Activated CD4-positive, alpha-beta T cell treated with anti-CD3 and anti-CD28 coated beads, Interleukin-2, amount 50 U/mL, for 4 hours (primary cell): ENCODE results near the gene PDZRN3.

Source experiments
- DNase-seq, 2 experiments: peaks; one replicate each; pipeline ENCODE4 v3.0.0-alpha.2; 2020

PDZRN3 gene

DNA sequence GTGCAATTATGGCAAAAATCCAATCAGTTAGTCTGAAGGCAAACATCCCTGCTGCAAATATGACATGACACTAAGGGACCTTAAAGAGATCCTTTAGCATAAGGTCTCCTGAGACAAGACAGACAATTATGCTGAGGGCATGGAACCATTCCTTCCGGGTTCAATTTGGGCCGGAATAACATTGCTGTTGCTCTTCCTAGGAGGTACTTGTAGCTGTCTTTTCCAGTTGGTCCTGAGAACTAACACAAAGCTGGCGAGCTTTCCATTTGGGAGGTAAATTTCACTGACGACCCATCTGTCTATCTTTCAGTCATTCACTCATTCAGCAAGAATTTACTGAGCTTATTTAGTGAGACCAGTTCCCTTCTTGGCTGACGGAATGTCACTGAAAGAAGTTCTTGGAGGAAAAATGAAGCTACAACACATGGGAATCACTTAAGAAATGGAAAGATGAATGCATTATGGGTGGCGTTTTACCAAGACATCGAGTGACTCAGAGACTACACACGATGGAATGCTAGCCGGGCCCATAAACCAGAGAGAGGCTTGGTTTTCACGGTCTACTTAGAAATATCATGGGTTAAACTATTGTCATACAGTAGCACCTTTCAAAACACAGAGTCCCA is 215.5 kb downstream of the PDZRN3 start:
- no peak for DNase-seq

GRCh38 chr3:73408634-73409033 is 216.1 kb downstream of the PDZRN3 start:
- no peak for DNase-seq

- no peak for DNase-seq
Measured at GRCh38 chr3:73407577-73407976, 217.2 kb downstream of the PDZRN3 start.

GRCh38 chr3:73405853-73406252 is 218.9 kb downstream of the PDZRN3 start:
- DNase-seq, result no peak

DNA sequence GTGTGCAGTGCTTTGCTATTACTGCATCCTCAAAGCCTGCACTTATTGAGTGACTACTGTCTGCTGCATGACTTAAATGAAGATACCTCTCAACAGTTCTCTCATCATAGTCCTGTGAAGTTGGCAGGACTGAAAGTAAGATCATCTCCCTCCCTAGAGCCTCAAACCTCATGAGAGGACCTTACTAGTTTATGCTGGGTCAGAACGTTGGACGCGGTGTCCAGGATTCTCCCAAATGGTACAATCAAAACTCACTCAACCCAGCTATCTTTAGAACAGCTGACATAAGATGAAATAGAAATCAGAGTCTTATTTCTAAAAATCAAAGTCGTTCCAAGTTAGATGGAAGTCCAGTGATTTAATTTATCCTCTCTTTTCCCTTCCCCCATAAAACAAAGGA is 219.7 kb downstream of the PDZRN3 start:
- DNase-seq, result no peak

DNA sequence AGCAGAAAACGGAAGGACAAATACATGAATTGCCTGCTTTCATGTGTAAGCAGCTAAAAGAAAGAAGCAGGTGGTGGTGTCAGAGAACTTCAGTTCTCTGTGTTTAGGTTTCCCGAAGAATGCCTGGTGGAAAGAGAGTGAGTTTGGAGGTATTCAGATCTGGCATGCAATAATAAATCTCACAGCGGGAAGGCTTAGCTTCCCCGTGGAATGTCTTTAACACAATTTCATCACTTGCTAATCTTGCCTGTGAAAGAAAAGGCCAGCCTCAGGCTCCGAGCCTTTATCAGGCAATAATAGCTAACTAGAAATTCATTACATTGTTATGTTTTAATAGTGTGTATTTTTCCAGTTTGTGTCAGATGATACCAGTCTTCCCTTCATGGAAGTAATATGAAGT is 220.3 kb downstream of the PDZRN3 start:
- no peak for DNase-seq

DNA sequence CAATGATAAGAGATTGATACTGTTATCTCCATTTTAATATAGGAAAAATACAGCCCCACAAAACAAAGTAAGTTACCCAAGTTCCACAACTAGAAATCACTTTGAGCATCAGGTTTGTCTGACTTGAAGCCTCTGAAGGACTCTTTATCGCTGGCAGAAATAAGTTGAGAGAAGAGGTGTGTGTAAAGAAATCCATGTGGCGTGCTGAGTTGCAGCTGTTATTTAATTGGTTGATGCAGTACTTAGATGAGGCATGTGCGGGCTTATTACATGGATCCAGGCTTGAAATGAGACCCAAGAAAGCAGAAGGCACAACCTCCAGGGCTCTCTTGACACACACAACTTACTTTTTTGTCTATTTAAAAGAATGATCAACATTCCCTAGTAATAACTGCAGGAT is 221.3 kb downstream of the PDZRN3 start:
- DNase-seq, result no peak

- no peak for DNase-seq
Measured at GRCh38 chr3:73401616-73402279, 223.0 kb downstream of the PDZRN3 start.

DNA sequence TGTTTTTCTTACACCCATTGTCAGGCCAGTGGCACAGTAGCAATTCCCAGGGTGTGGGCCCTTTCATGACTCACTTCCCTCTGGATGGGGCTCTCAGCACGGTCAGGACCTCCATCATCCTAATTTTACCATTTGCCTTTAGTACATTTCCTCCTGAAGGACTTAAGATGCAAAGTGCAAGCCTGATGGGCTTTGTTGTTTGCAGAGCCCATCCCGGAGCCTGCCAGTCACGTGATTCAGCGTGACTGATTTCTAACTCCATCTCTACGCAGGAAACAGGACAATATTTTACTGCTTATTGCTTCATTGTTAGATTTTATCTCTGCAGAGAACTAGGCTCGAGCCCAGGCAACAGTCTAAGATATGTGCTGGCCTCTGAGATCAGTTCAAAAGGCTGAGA is 223.7 kb downstream of the PDZRN3 start:
- no peak for DNase-seq

GRCh38 chr3:73399666-73400253 is 225.0 kb downstream of the PDZRN3 start:
- DNase-seq, result no peak

- no peak for DNase-seq
Measured at GRCh38 chr3:73399106-73399505, 225.6 kb downstream of the PDZRN3 start.

DNA sequence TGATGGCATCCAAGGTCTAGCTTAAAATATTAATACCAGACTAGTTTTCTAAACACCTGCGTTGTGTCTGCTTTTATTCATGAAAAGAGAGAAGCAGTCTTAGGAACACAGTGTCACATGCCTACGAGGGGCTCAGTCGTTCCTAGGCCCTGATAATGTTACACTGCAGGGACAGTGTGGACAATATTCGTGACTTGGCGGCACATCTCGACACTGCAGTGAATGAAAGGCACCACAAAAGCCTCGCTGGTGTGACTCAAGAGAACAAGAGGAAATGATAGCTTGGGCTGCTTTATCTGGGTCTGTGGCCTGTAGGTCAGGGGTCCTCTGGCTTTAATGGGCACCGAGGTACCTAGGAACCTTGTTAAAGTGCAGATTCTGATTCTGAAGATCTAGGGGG is 226.7 kb downstream of the PDZRN3 start:
- DNase-seq, result no peak

GRCh38 chr3:73394240-73394639 is 230.5 kb downstream of the PDZRN3 start:
- DNase-seq, result no peak

- no peak for DNase-seq
Measured at GRCh38 chr3:73393005-73393404, 231.7 kb downstream of the PDZRN3 start.

- no peak for DNase-seq
Measured at GRCh38 chr3:73391984-73392383, 232.8 kb downstream of the PDZRN3 start.

DNA sequence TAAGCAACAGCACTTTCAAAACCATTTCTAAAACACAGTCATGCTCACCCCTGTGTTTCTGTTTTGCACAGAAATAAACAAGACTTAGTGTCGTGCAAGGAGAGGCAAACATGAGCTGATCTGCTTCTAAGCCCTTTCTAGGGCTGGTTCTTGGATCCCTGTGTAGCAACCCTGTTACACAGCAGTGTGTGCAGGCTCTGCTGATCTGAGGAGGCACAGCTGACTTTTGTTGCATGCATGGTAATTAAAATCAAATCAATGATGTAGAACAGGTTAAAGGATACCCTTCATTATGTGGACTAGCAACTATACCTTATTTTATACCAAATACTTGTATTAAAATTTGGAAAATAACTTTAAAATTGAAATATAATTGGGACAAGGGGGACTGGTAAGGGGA is 234.8 kb downstream of the PDZRN3 start:
- DNase-seq, result no peak

DNA sequence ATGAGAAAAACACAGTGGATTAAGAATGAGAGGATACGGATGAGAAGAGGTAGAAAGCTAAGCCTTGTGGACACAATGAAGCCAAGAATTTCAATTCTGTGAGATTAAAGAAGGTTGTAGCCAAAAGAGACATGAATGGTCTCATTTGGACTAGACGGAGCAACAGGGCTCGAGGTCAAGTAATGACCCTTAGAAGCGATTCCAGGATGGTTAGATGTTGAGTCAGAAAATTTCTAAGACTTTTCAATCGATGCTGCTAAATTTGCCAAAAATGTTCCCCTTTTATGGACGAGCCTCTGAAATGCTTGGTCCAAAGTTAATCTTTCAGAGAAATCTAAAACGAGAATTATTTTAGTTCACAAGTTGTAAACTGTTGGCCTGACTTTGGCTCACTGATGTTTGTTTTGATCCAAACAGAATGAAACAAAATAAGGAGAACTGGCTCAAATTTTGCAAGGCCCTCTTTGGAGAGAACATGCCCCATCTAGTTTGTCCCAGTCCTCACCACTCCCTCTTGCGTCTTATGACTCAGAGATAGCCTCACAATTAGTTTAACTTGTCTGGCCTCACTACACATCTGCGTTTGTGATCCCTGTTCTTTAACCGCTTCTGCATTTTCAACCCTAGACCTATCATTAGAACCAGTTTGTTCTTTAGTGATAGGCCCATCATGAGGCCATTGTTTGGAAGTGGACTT is 235.5 kb downstream of the PDZRN3 start:
- DNase-seq, result no peak

GRCh38 chr3:73385568-73385967 is 239.2 kb downstream of the PDZRN3 start:
- DNase-seq, result no peak

DNA sequence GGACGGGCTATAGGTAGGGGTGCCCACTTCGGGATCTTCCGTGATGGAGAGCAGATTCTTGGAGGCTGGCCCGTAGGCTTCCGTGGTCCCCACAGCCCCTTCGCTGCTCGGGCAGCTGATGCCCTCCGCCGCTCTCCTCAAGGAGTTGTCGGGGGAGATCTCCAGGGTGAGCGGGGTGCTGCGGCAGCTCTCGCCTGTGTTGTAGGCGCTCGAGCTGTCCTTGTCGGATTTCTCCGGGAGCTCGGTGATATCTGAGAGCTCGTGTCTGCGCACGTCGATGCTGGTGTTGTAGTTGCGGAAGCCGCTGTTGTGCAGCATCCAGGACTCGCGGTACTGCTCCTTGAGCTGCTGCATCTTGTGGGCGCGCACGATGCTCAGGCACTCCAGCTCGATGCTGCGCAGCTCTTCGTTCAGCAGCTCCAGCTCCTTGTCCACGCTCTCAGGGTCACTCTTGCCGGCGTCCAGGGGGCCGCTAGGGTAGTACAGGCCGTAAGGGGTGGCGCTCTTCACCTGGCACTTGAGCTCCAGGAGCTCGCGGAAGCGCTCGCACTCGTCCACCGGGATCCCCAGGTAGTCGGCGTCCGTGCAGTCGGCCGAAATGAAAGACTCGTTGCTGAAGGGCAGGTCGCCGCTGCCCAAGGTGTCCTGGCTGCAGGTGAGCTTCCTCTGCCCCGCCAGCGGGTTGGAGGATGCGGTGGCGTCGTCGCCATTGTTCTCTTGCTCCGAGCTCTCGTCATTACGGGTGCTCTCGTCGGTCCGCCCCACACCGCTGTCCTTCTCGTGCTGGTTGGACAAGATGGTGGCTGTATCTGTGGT is 240.4 kb downstream of the PDZRN3 start:
- DNase-seq, result no peak

GRCh38 chr3:73383470-73384049 is 241.2 kb downstream of the PDZRN3 start:
- no peak for DNase-seq

DNA sequence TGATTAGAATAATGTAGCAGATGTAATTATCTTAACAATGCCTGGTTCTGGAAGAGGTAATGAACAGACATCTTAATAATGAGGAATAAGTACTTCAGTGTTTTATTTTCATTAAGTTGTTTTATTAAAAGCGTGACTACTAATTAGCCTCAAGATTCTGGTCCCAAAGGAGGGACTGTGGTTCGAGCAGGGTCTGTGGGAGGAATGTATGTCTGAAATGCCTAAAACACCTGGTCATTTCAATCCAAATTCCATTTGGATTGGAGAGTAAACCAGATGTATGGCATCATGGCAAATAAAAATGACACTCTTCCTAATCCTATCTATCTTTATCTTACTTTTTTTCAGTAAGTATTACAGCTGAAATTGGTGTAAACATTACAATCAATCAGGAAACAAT is 243.2 kb downstream of the PDZRN3 start:
- no peak for DNase-seq

GRCh38 chr3:73380735-73381532 is 243.8 kb downstream of the PDZRN3 start:
- no peak for DNase-seq
